Parathyroid adenoma (tissue), 2 donors: ENCODE results near the gene PPP1R16B.

Source experiments
- H2AFZ ChIP-seq: fragments of 300-600 bp; sonication (generic); one replicate; pipeline ENCODE4 v1.7.0; 2017; ENCODE audit warnings: antibody characterized with exemption, mild to moderate bottlenecking
- H3K27ac ChIP-seq: fragments of 300-600 bp; sonication (generic); one replicate; pipeline ENCODE4 v1.7.0; 2017
- H3K27me3 ChIP-seq: fragments of 300-600 bp; sonication (generic); one replicate; pipeline ENCODE4 v1.7.0; 2017; ENCODE audit warnings: low read length; ENCODE audit not compliant: control insufficient read depth, insufficient read depth
- H3K36me3 ChIP-seq: fragments of 300-600 bp; sonication (generic); one replicate; pipeline ENCODE4 v1.7.0; 2017; ENCODE audit warnings: low read length; ENCODE audit not compliant: control insufficient read depth, insufficient read depth
- H3K4me1 ChIP-seq: fragments of 300-600 bp; sonication (generic); one replicate; pipeline ENCODE4 v1.7.0; 2017; ENCODE audit warnings: control low read depth
- H3K4me2 ChIP-seq: fragments of 300-600 bp; sonication (generic); one replicate; pipeline ENCODE4 v1.7.0; 2017; ENCODE audit warnings: low read length
- H3K4me3 ChIP-seq: fragments of 300-600 bp; sonication (generic); one replicate; pipeline ENCODE4 v1.7.0; 2017; ENCODE audit warnings: low read depth, low read length
- H3K79me2 ChIP-seq: fragments of 300-600 bp; sonication (generic); one replicate; pipeline ENCODE4 v1.7.0; 2017; ENCODE audit warnings: control low read depth
- H3K9ac ChIP-seq: fragments of 300-600 bp; sonication (generic); one replicate; pipeline ENCODE4 v1.7.0; 2017; ENCODE audit warnings: mild to moderate bottlenecking
- H3K9me3 ChIP-seq: fragments of 300-600 bp; sonication (generic); one replicate; pipeline ENCODE4 v1.7.0; 2017; ENCODE audit warnings: low read length; ENCODE audit not compliant: control insufficient read depth
- TF ChIP-seq, protein P1 (sequence below): fragments of 300-600 bp; sonication (generic); IDR thresholded peaks from one replicate; pipeline ENCODE4 v1.7.0; 2017; ENCODE audit warnings: antibody characterized with exemption, mild to moderate bottlenecking
- donor health status: primary hyperparathyroidism.

Gene PPP1R16B

DNA sequence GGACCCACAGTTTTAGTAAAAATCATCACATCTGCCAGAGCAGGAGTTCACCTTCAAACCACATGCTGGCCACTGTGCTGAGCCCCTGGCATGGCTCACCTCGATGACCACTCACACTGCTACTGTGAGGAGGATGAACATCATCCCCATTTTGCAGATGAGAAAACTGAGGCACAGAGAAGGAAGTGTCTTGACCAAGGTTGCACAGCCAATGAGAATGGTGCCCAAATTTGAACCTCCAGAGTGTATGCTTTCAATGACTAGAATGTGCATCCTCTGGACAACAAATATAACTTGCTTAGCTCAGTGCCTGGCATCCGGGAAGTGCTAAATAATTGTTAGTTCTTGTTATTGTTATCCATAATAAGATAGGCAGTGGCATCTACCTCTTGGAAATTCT is 83.6 kb downstream of the PPP1R16B start:
- Histone ChIP-seq H3K27me3 (no peaks in the 10 kb centered on the region), H2AFZ (no peak overlapping the region), H3K4me1 (no peaks in the 10 kb centered on the region)

DNA sequence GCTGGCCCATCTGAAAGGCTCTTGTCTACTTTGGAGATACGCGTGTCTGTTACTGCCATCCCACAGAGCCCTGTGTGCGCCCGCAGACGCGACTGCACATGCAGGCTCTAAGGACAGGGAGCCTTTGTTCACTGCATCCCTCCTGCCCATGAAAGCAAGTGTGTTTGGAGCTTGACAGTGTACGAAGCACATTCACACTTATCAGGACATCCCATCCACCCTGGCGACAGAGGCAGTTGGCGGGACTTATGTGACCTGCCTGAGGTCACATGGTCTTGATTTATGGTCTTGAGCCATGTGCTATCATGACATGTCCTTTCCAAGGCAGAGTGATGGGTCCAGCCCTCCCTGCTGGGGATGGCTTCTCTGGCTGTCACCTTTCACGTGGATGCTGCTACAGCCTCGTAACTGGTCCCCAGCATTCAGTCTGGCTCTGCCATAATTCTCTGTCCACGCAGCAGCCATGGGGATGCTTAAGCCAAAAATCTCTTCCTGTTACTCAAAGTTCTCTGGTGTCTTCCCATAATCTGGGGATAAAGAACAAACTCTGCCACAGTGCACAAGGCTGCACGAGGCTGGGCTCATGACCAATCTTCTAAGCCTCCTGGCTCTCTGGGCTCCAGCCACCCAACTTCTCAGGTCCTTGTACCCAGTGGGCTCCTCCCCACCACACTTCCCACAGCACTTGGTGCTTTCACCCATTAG is 84.4 kb downstream of the PPP1R16B start:
- no peaks in the 10 kb centered on the region for H3K36me3 ChIP-seq
- no peak overlapping the region for H2AFZ ChIP-seq
- H3K27ac ChIP-seq, result no peak overlapping the region
- H3K9ac ChIP-seq, result no peak overlapping the region
- H3K4me2 ChIP-seq, result no peak overlapping the region
- H3K4me3 ChIP-seq, result no peak overlapping the region
- H3K9me3 ChIP-seq, result no peaks in the 10 kb centered on the region
- TF ChIP-seq, protein P1, sequence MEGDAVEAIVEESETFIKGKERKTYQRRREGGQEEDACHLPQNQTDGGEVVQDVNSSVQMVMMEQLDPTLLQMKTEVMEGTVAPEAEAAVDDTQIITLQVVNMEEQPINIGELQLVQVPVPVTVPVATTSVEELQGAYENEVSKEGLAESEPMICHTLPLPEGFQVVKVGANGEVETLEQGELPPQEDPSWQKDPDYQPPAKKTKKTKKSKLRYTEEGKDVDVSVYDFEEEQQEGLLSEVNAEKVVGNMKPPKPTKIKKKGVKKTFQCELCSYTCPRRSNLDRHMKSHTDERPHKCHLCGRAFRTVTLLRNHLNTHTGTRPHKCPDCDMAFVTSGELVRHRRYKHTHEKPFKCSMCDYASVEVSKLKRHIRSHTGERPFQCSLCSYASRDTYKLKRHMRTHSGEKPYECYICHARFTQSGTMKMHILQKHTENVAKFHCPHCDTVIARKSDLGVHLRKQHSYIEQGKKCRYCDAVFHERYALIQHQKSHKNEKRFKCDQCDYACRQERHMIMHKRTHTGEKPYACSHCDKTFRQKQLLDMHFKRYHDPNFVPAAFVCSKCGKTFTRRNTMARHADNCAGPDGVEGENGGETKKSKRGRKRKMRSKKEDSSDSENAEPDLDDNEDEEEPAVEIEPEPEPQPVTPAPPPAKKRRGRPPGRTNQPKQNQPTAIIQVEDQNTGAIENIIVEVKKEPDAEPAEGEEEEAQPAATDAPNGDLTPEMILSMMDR, result no peak
- no peaks in the 10 kb centered on the region for H3K27me3 ChIP-seq
- H3K79me2 ChIP-seq, result no peaks in the 10 kb centered on the region
- H3K4me1 ChIP-seq, result no peaks in the 10 kb centered on the region

More for the DNA sequence above, 83.6 kb downstream of the PPP1R16B start:
- H3K36me3 ChIP-seq, result no peaks in the 10 kb centered on the region
- no peak overlapping the region for H3K9ac ChIP-seq
- H3K79me2 ChIP-seq, result no peaks in the 10 kb centered on the region
- no peaks in the 10 kb centered on the region for H3K9me3 ChIP-seq
- H3K4me2 ChIP-seq, result no peak overlapping the region
- no peak overlapping the region for H3K4me3 ChIP-seq
- TF ChIP-seq, protein P1, result no peak
- no peak overlapping the region for H3K27ac ChIP-seq

DNA sequence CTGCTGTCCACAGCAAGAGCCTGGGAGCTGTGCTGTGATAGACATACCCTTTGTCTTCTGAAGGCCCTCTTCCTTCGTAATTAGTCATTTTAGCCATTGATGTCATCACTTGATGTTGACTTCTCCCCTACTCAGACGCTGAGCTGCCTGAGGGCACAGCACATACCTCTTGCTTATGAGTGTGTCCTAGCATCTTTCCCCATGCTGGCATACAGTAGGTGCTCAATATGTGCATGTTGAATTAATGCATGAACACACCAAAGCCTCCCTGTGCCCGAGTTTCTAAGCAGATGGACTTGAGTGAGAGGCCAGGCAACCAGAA is 85.0 kb downstream of the PPP1R16B start:
- no peak overlapping the region for H3K9ac ChIP-seq
- H3K27me3 ChIP-seq, result no peaks in the 10 kb centered on the region
- H3K4me1 ChIP-seq, result no peaks in the 10 kb centered on the region
- no peak overlapping the region for H3K4me2 ChIP-seq
- H3K4me3 ChIP-seq, result no peak overlapping the region
- H3K79me2 ChIP-seq, result no peaks in the 10 kb centered on the region
- H3K27ac ChIP-seq, result no peak overlapping the region
- TF ChIP-seq, protein P1, result no peak
- no peaks in the 10 kb centered on the region for H3K36me3 ChIP-seq
- H3K9me3 ChIP-seq, result no peaks in the 10 kb centered on the region
- no peak overlapping the region for H2AFZ ChIP-seq

DNA sequence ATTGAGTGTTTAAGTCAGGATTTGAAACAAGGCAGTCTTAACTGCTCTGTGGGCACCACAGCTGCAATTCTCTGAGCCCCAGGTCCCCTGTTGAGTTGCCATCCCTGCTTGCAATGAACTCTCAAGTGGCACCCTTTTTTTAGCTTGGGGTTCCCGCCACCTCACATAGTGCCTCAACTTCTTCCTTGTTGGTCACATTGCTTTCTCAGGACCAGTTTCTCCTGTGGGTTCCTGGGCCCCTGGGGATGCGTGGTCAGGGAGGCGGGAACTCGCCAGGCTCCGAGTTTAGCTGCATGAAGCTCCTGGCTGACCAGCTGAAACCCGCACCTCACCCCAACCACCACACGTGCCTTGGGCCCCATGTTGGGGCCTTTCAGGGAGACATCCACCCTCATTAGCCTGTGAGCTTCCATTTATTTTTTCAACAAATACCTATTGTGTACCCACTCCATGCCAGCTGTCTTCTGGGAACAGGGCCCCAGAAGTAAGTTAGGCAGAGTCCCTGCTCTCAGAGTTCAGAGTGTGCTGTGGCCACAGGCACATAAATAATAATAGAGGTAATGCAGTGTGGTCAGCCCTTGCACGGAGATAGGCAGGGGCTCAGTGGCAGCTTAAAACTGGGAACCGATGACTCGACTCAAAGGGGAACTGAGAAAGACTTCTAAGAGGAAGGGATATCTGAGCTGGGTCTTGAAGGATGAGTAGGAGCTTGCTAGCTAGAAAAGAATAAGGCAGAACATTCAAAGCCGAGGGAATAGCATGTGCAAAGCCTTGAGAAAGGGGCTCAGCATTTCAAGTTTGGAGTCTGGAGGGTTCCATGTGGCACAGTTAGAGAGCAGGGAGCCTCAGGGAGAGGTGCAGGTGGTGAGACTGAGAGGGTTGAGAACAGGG is 86.8 kb downstream of the PPP1R16B start:
- no peak overlapping the region for H3K4me2 ChIP-seq
- no peak overlapping the region for H2AFZ ChIP-seq
- no peaks in the 10 kb centered on the region for H3K4me1 ChIP-seq
- no peaks in the 10 kb centered on the region for H3K9me3 ChIP-seq
- no peak overlapping the region for H3K9ac ChIP-seq
- TF ChIP-seq, protein P1, result no peak
- H3K27me3 ChIP-seq, result no peaks in the 10 kb centered on the region
- no peaks in the 10 kb centered on the region for H3K79me2 ChIP-seq
- H3K27ac ChIP-seq, result no peak overlapping the region
- no peak overlapping the region for H3K4me3 ChIP-seq
- H3K36me3 ChIP-seq, result no peaks in the 10 kb centered on the region
